Measurements from ENCODE around the gene ATXN7L2. TPM values are rescaled to one million over a fixed set of nuclear protein-coding genes. Genes with fewer than 3 reads are reported as not detected.

Gene ATXN7L2
- total and polyA plus RNA-seq, 2 of the 8 experiments (the other 6 are each of a cell fraction or from before 2014, with no cell fraction given), result 8.1 to 9.3 TPM

GRCh38 chr1:109479311-109479710, 4.4 kb upstream of the ATXN7L2 start (continued):
- TF ChIP-seq ATF2 (IDR thresholded peaks at IDR 0.05; ENCODE audit: low read length), result no peak
- TF ChIP-seq KDM4A (IDR thresholded peaks at IDR 0.05; ENCODE audit: low read depth, low read length, severe bottlenecking), result no peak
- TF ChIP-seq JUN (IDR thresholded peaks at IDR 0.05; ENCODE audit: low read depth, low read length), result no peak
- no peak for TF ChIP-seq SIRT6 (IDR thresholded peaks at IDR 0.05; ENCODE audit: low read length)
- TF ChIP-seq GABPA (IDR thresholded peaks at IDR 0.05; ENCODE audit: borderline replicate concordance, insufficient read depth, low read length), result no peak
- TF ChIP-seq BCL11A (IDR thresholded peaks at IDR 0.05; ENCODE audit: low read depth in 2 of 2, low read length in 2 of 2), result no peak
- TF ChIP-seq CTBP2 (IDR thresholded peaks at IDR 0.05; ENCODE audit: borderline replicate concordance, insufficient read depth, insufficient read length, low read length), result no peak
- TF ChIP-seq ATF3 (IDR thresholded peaks at IDR 0.05; ENCODE audit: insufficient read depth, low read depth, low read length), result no peak
- no peak for TF ChIP-seq CBX8 (IDR thresholded peaks at IDR 0.05; ENCODE audit: borderline replicate concordance, low read depth, low read length)
- TF ChIP-seq TBP (IDR thresholded peaks at IDR 0.05; ENCODE audit: low read depth, low read length), result no peak
